ENCODE measurements around the gene GPC3. TPM values are rescaled to one million over a fixed set of nuclear protein-coding genes. Genes with fewer than 3 reads are reported as not detected.
A peak's percentile ranks its signal among the peaks of the same experiment; 100 is the strongest.

GPC3 gene
- polyA plus RNA-seq, 3 donors: not detected

GRCh38 chrX:133850399-133850798 lies 135.0 kb downstream of the GPC3 start:
- intact Hi-C loops (cut with micrococcal nuclease): no loop called here
- H3K27me3 Mint-ChIP-seq (ENCODE audit: low read depth in 3 of 3): peaks cover 0 to 4% (median 1%) of the 10 kb centered on the region in 3 donors
- H3K36me3 ChIP-seq (replicated peaks in 1 of 2; ENCODE audit: control insufficient read depth in 1 of 2, insufficient read depth in 2 of 2, low read length in 2 of 2): no peaks in the 10 kb centered on the region
- H3K27me3 ChIP-seq (ENCODE audit: control insufficient read depth in 2 of 2, insufficient read depth in 2 of 2, low read length in 2 of 2): peaks cover 0 to 3% of the 10 kb centered on the region in 2 donors
- DNase-seq: no peak
- H3K27ac Mint-ChIP-seq: no peak overlapping the region
- TF ChIP-seq CTCF (IDR thresholded peaks at IDR 0.05): no peak
- no peaks in the 10 kb centered on the region for H4K20me1 ChIP-seq (ENCODE audit: insufficient read depth, low read length)
- H2AFZ ChIP-seq (ENCODE audit: insufficient read depth, low read depth, low read length, poor library complexity, severe bottlenecking): no peak overlapping the region
- H3K9ac ChIP-seq (ENCODE audit: insufficient read depth, low read length, poor library complexity, severe bottlenecking): no peak overlapping the region
- peaks cover 0 to 2% (median 0%) of the 10 kb centered on the region in 7 donors for H3K9me3 Mint-ChIP-seq
- WGBS (ENCODE audit: insufficient coverage): no CpG with 5 or more reads among the region's 2 CpGs
- H3K27ac ChIP-seq (ENCODE audit: low read depth in 1 of 2, low read length in 2 of 2): no peak overlapping the region
- H3K79me2 ChIP-seq (ENCODE audit: insufficient read depth, low read length): no peaks in the 10 kb centered on the region
- no peaks in the 10 kb centered on the region for H3K4me1 Mint-ChIP-seq
- no peaks in the 10 kb centered on the region for H3K9me3 ChIP-seq (replicated peaks in 1 of 2; ENCODE audit: control insufficient read depth in 1 of 2, insufficient read depth in 1 of 2, low read length in 2 of 2)
- H3K4me3 Mint-ChIP-seq: no peak overlapping the region
- H3K36me3 Mint-ChIP-seq: no peaks in the 10 kb centered on the region
- no peak overlapping the region for H3K4me3 ChIP-seq (replicated peaks in 1 of 3; ENCODE audit: low read depth in 2 of 3, low read length in 3 of 3)
- H3K4me2 ChIP-seq (replicated peaks; ENCODE audit: extremely low read depth, low read length, poor library complexity, severe bottlenecking): no peak overlapping the region
- H3K4me1 ChIP-seq (ENCODE audit: control insufficient read depth in 1 of 2, insufficient read depth in 2 of 2, low read length in 2 of 2): no peaks in the 10 kb centered on the region

- no peak for DNase-seq
- TF ChIP-seq CTCF (IDR thresholded peaks at IDR 0.05): no peak
- Histone ChIP-seq H2AFZ (ENCODE audit: insufficient read depth, low read depth, low read length, poor library complexity, severe bottlenecking) (no peak overlapping the region), H3K4me1 (ENCODE audit: control insufficient read depth in 1 of 2, insufficient read depth in 2 of 2, low read length in 2 of 2) (no peaks in the 10 kb centered on the region), H3K4me3 (replicated peaks in 1 of 3; ENCODE audit: low read depth in 2 of 3, low read length in 3 of 3) (no peak overlapping the region), H3K27ac (ENCODE audit: low read depth in 1 of 2, low read length in 2 of 2) (no peak overlapping the region), H3K9me3 (replicated peaks in 1 of 2; ENCODE audit: control insufficient read depth in 1 of 2, insufficient read depth in 1 of 2, low read length in 2 of 2) (no peaks in the 10 kb centered on the region), H3K36me3 (replicated peaks in 1 of 2; ENCODE audit: control insufficient read depth in 1 of 2, insufficient read depth in 2 of 2, low read length in 2 of 2) (no peaks in the 10 kb centered on the region), H3K79me2 (ENCODE audit: insufficient read depth, low read length) (no peaks in the 10 kb centered on the region), H3K27me3 (ENCODE audit: control insufficient read depth in 2 of 2, insufficient read depth in 2 of 2, low read length in 2 of 2) (peaks cover 0 to 3% of the 10 kb centered on the region in 2 donors), H3K9ac (ENCODE audit: insufficient read depth, low read length, poor library complexity, severe bottlenecking) (no peak overlapping the region), H3K4me2 (replicated peaks; ENCODE audit: extremely low read depth, low read length, poor library complexity, severe bottlenecking) (no peak overlapping the region), H4K20me1 (ENCODE audit: insufficient read depth, low read length) (no peaks in the 10 kb centered on the region)
- no peaks in the 10 kb centered on the region for H3K4me1 Mint-ChIP-seq
- peak overlapping the region in 1 of 7 donors; percentile 16 for H3K27ac Mint-ChIP-seq
- intact Hi-C loops (cut with micrococcal nuclease): no loop called here
- H3K36me3 Mint-ChIP-seq: no peaks in the 10 kb centered on the region
- H3K9me3 Mint-ChIP-seq: peaks cover 0 to 2% (median 0%) of the 10 kb centered on the region in 7 donors
- peaks cover 0 to 4% (median 1%) of the 10 kb centered on the region in 3 donors for H3K27me3 Mint-ChIP-seq (ENCODE audit: low read depth in 3 of 3)
- H3K4me3 Mint-ChIP-seq: no peak overlapping the region
These were observed 135.7 kb downstream of the GPC3 start for GRCh38 chrX:133849676-133850075.
